Measurements from ENCODE around the gene FSTL1. TPM values are rescaled to one million over a fixed set of nuclear protein-coding genes. Genes with fewer than 3 reads are reported as not detected.
A peak's percentile ranks its signal among the peaks of the same experiment; 100 is the strongest.

The FSTL1 gene
- total RNA-seq, 1 experiment from 2014 or later, result 1.4 TPM

DNA sequence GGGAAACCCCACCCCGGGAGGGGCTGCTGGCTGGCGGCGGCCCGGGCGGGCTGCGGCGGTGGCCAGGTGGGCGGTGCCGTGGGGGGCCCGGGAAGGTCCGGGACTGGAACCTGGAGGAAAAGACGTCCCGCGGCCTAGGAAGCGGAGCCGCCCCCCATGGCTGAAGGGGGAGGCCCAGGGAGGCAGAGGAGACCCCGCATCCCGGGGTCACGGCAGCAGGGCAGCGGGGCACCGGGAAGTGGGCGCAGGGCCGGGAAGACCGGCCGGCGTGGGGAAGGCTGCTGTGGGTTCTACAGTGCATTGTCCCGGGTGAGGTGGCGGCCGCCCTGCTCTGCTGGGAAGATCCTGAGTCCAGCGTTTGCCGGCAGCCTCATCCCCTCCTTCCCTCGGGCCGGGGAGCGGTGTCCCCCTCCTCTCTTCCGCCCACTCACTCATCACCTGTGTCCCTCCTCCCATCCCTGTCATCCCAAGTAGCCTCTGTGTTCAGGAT, 525 bp upstream of the FSTL1 start:
- H3K27me3 ChIP-seq (replicated peaks; ENCODE audit: control insufficient read depth, insufficient read depth, low read length), result no peaks in the 10 kb centered on the region
- no peaks in the 10 kb centered on the region for H3K4me1 ChIP-seq
- no peak overlapping the region for H3K4me3 ChIP-seq (ENCODE audit: low read depth, low read length)
- DNase-seq, result no peak
- H3K4me3 Mint-ChIP-seq (ENCODE audit: unreplicated experiment), result peak overlapping the region; percentile 18
- ChIA-PET CTCF (no interaction called here), POLR2A (no interaction called here)
- H3K9me3 ChIP-seq, result no peaks in the 10 kb centered on the region
- intact Hi-C loops (cut with micrococcal nuclease; ENCODE audit: unreplicated experiment), result no loop called here
- no TSS peak for BruUV-seq (replicated peaks)
- H3K36me3 Mint-ChIP-seq (ENCODE audit: insufficient read depth, unreplicated experiment), result peaks cover 8% of the 10 kb centered on the region
- no peaks in the 10 kb centered on the region for H3K4me1 Mint-ChIP-seq (ENCODE audit: low read depth, unreplicated experiment)
- no peaks in the 10 kb centered on the region for H3K27me3 Mint-ChIP-seq (ENCODE audit: insufficient read depth, unreplicated experiment)
- no peak overlapping the region for H3K27ac Mint-ChIP-seq (ENCODE audit: unreplicated experiment)
- H3K36me3 ChIP-seq (ENCODE audit: control insufficient read depth, insufficient read depth, low read length), result no peaks in the 10 kb centered on the region
- H3K9me3 Mint-ChIP-seq (ENCODE audit: unreplicated experiment), result no peaks in the 10 kb centered on the region
- no peak for TF ChIP-seq CTCF (IDR thresholded peaks at IDR 0.05; ENCODE audit: insufficient read depth in 1 of 2, low read depth in 1 of 2, low read length in 1 of 2, severe bottlenecking in 1 of 2, unreplicated experiment in 1 of 2)

DNA sequence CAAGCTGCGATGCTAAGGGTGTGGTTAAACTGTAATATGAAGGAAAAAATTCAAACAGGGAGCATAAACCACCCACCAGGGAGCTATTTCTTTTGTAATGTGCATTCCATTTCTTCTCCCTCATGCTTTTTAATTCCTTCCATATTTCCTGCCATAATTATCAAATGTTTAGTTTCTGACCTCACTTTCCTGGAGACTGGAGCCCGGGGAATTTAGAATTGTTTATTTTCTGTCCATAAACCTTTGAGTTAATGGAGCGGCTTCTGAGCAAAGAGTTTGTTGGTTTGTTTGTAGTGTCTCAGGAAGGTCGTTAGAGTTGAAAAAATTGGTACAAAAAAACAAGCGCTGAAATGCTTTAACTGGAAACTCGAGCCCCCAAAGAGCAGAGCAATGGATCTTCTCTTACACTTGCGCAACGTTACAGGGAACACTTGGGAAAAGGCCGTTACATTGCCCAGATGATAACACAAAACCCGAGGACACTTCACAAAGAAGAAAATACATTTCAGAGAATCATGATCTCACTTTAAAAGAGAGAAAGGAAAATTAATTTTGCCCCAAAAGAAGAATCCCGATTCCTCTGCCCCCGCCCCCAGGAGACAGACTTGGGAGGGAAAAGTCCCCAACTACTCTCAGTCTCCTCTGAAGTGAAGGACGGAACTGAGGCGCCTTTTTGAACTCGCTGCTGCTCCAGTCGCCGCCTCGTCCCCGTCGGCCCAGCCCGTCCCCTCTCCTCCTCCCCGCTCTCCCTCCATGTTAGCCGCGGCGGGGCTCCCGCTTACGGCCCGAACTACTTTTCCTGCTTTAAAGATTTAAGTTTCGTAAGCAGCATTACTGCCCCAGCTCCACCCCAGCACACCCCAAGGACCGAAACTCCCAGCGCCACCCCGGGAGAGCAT, 842 bp downstream of the FSTL1 start:
- ChIA-PET CTCF (no interaction called here), POLR2A (no interaction called here)
- Mint-ChIP-seq H3K9me3 (ENCODE audit: unreplicated experiment) (no peaks in the 10 kb centered on the region), H3K4me3 (ENCODE audit: unreplicated experiment) (peak overlapping the region; percentile 67), H3K4me1 (ENCODE audit: low read depth, unreplicated experiment) (no peaks in the 10 kb centered on the region), H3K27me3 (ENCODE audit: insufficient read depth, unreplicated experiment) (no peaks in the 10 kb centered on the region), H3K27ac (ENCODE audit: unreplicated experiment) (peak overlapping the region; percentile 39), H3K36me3 (ENCODE audit: insufficient read depth, unreplicated experiment) (peaks cover 8% of the 10 kb centered on the region)
- Histone ChIP-seq H3K27me3 (replicated peaks; ENCODE audit: control insufficient read depth, insufficient read depth, low read length) (no peaks in the 10 kb centered on the region), H3K4me1 (no peaks in the 10 kb centered on the region), H3K36me3 (ENCODE audit: control insufficient read depth, insufficient read depth, low read length) (no peaks in the 10 kb centered on the region), H3K9me3 (no peaks in the 10 kb centered on the region), H3K4me3 (ENCODE audit: low read depth, low read length) (peak overlapping the region; percentile 37)
- no TSS peak for BruUV-seq (replicated peaks)
- intact Hi-C loops (cut with micrococcal nuclease; ENCODE audit: unreplicated experiment), result no loop called here
- no peak for TF ChIP-seq CTCF (IDR thresholded peaks at IDR 0.05; ENCODE audit: insufficient read depth in 1 of 2, low read depth in 1 of 2, low read length in 1 of 2, severe bottlenecking in 1 of 2, unreplicated experiment in 1 of 2)
- no peak for DNase-seq

- no peak for DNase-seq
- BruUV-seq (replicated peaks), result no TSS peak
- Histone ChIP-seq H3K27me3 (replicated peaks; ENCODE audit: control insufficient read depth, insufficient read depth, low read length) (no peaks in the 10 kb centered on the region), H3K36me3 (ENCODE audit: control insufficient read depth, insufficient read depth, low read length) (no peaks in the 10 kb centered on the region), H3K4me3 (ENCODE audit: low read depth, low read length) (no peak overlapping the region), H3K4me1 (no peaks in the 10 kb centered on the region), H3K9me3 (no peaks in the 10 kb centered on the region)
- no peak for TF ChIP-seq CTCF (IDR thresholded peaks at IDR 0.05; ENCODE audit: insufficient read depth in 1 of 2, low read depth in 1 of 2, low read length in 1 of 2, severe bottlenecking in 1 of 2, unreplicated experiment in 1 of 2)
- intact Hi-C loops (cut with micrococcal nuclease; ENCODE audit: unreplicated experiment), result no loop called here
- no peaks in the 10 kb centered on the region for H3K9me3 Mint-ChIP-seq (ENCODE audit: unreplicated experiment)
- H3K36me3 Mint-ChIP-seq (ENCODE audit: insufficient read depth, unreplicated experiment), result peaks cover 8% of the 10 kb centered on the region
- no peaks in the 10 kb centered on the region for H3K27me3 Mint-ChIP-seq (ENCODE audit: insufficient read depth, unreplicated experiment)
- ChIA-PET POLR2A (no interaction called here), CTCF (no interaction called here)
- H3K27ac Mint-ChIP-seq (ENCODE audit: unreplicated experiment), result no peak overlapping the region
- H3K4me3 Mint-ChIP-seq (ENCODE audit: unreplicated experiment), result no peak overlapping the region
- H3K4me1 Mint-ChIP-seq (ENCODE audit: low read depth, unreplicated experiment), result no peaks in the 10 kb centered on the region
Measured at GRCh38 chr3:120449251-120449650, 1.5 kb downstream of the FSTL1 start.

All from Caco-2 (cell line).